ENCODE measurements around the gene REELD1.

The REELD1 gene

GRCh38 chr4:146235654-146236177 is 21.4 kb downstream of the REELD1 start:
- no peaks in the 10 kb centered on the region for H3K27me3 ChIP-seq (ENCODE audit: insufficient read depth, poor library complexity, severe bottlenecking)
- no peak for TF ChIP-seq CTCF (IDR thresholded peaks at IDR 0.05; ENCODE audit: insufficient read depth, low read length)
- H3K4me3 ChIP-seq (replicated peaks; ENCODE audit: insufficient read depth, low read length): no peak overlapping the region
- H3K27ac ChIP-seq (replicated peaks): no peak overlapping the region
- peak; percentile 40 to 59 for DNase-seq (ENCODE audit: low read depth in 1 of 2, low spot score in 1 of 2)

GRCh38 chr4:146236216-146236615 is 21.9 kb downstream of the REELD1 start:
- no peak for DNase-seq (ENCODE audit: low read depth in 1 of 2, low spot score in 1 of 2)
- Histone ChIP-seq H3K27ac (replicated peaks) (no peak overlapping the region), H3K27me3 (ENCODE audit: insufficient read depth, poor library complexity, severe bottlenecking) (no peaks in the 10 kb centered on the region), H3K4me3 (replicated peaks; ENCODE audit: insufficient read depth, low read length) (no peak overlapping the region)
- TF ChIP-seq, protein P1, sequence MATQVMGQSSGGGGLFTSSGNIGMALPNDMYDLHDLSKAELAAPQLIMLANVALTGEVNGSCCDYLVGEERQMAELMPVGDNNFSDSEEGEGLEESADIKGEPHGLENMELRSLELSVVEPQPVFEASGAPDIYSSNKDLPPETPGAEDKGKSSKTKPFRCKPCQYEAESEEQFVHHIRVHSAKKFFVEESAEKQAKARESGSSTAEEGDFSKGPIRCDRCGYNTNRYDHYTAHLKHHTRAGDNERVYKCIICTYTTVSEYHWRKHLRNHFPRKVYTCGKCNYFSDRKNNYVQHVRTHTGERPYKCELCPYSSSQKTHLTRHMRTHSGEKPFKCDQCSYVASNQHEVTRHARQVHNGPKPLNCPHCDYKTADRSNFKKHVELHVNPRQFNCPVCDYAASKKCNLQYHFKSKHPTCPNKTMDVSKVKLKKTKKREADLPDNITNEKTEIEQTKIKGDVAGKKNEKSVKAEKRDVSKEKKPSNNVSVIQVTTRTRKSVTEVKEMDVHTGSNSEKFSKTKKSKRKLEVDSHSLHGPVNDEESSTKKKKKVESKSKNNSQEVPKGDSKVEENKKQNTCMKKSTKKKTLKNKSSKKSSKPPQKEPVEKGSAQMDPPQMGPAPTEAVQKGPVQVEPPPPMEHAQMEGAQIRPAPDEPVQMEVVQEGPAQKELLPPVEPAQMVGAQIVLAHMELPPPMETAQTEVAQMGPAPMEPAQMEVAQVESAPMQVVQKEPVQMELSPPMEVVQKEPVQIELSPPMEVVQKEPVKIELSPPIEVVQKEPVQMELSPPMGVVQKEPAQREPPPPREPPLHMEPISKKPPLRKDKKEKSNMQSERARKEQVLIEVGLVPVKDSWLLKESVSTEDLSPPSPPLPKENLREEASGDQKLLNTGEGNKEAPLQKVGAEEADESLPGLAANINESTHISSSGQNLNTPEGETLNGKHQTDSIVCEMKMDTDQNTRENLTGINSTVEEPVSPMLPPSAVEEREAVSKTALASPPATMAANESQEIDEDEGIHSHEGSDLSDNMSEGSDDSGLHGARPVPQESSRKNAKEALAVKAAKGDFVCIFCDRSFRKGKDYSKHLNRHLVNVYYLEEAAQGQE (IDR thresholded peaks at IDR 0.05; ENCODE audit: insufficient replicate concordance, low read depth): no peak
- TF ChIP-seq SPI1 (IDR thresholded peaks at IDR 0.05; ENCODE audit: borderline replicate concordance, low read depth): no peak
- no peak for TF ChIP-seq CTCF (IDR thresholded peaks at IDR 0.05; ENCODE audit: insufficient read depth, low read length)
- TF ChIP-seq POLR2AphosphoS5 (IDR thresholded peaks at IDR 0.05; ENCODE audit: low read depth): no peak
- no peak for TF ChIP-seq GABPA (IDR thresholded peaks at IDR 0.05; ENCODE audit: low read depth)

- H3K4me3 ChIP-seq (replicated peaks; ENCODE audit: insufficient read depth, low read length): no peak overlapping the region
- TF ChIP-seq, protein P1 (IDR thresholded peaks at IDR 0.05; ENCODE audit: insufficient replicate concordance, low read depth): no peak
- TF ChIP-seq GABPA (IDR thresholded peaks at IDR 0.05; ENCODE audit: low read depth): no peak
- TF ChIP-seq POLR2AphosphoS5 (IDR thresholded peaks at IDR 0.05; ENCODE audit: low read depth): no peak
- no peak for TF ChIP-seq CTCF (IDR thresholded peaks at IDR 0.05; ENCODE audit: insufficient read depth, low read length)
- no peak for TF ChIP-seq SPI1 (IDR thresholded peaks at IDR 0.05; ENCODE audit: borderline replicate concordance, low read depth)
- no peak overlapping the region for H3K27ac ChIP-seq (replicated peaks)
- H3K27me3 ChIP-seq (ENCODE audit: insufficient read depth, poor library complexity, severe bottlenecking): no peaks in the 10 kb centered on the region
- no peak for DNase-seq (ENCODE audit: low read depth in 1 of 2, low spot score in 1 of 2)
Observed at GRCh38 chr4:146237092-146237491, 22.8 kb downstream of the REELD1 start.

DNA sequence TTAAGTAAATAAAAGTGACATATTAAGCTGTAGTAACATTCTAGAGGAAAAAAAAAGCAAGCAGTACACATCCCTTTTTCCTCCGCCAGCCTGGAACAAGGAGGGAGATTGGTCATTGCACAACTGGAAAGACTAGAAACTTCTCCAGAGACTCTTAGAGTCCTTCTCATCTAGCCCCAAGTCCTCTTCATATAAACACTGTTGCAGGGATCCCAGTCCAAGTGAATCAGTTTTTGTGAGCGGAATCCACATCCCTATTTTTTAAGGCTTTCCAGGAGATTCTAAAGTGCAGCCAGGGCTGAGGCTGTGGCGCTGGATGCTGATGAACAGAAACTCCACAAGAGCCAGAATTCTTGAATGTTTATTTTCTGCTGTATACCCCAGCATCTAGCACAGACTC is 23.8 kb downstream of the REELD1 start:
- Histone ChIP-seq H3K4me3 (replicated peaks; ENCODE audit: insufficient read depth, low read length) (no peak overlapping the region), H3K27me3 (ENCODE audit: insufficient read depth, poor library complexity, severe bottlenecking) (no peaks in the 10 kb centered on the region), H3K27ac (replicated peaks) (no peak overlapping the region)
- TF ChIP-seq, protein P1 (IDR thresholded peaks at IDR 0.05; ENCODE audit: insufficient replicate concordance, low read depth): no peak
- DNase-seq (ENCODE audit: low read depth in 1 of 2, low spot score in 1 of 2): no peak
